GM12873 (cell line): ENCODE measurements around the gene PHTF1.

ENCODE experiments used
- CTCF ChIP-seq: IDR thresholded peaks from 2 replicates; pipeline ENCODE4 v1.5.1; 2012; ENCODE audit warnings: low read depth, mild to moderate bottlenecking, moderate library complexity, low read length, control low read depth; ENCODE audit not compliant: insufficient read depth; ENCODE audit errors: missing control alignments

PHTF1 gene

DNA sequence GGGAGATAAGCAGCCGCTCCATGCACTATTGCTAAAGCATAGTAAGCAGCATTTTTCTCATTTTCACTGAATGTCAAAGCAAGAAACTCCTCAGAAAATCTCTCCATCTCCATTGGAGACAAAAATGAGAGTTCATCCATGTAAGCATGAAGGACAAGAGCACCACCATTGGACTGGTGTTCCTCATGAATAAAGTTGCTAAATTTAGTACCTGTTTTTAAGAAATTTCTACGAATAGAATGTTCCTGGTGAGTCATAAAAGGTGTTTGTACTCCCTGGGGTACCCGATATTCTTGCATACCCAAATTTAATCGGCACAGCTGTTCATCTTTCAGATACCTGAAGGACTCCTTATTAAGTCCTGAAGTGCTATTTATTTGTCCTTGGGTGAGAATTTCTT lies 38.2 kb upstream of the PHTF1 start:
- TF ChIP-seq CTCF = no peak

- no peak for TF ChIP-seq CTCF
These were observed 34.9 kb upstream of the PHTF1 start for GRCh38 chr1:113793878-113794834.

DNA sequence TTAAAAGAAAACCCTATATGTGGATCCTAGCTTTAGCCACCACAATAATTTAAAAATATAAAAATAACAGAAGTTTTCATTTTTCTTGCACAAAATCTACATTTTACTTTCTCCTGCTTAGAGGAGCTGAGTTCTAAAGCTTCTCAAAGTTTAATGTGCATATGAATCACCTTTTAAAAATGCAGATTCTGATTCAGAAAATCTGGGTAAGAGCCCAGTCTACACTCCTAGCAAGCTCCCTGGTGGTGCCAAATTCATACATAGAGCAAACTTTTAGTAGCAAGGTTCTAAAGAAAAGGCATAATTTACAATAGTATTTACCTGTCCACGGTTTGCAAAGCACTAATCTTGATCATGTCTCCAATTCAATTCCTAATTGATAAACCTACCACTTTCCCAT lies 33.7 kb upstream of the PHTF1 start:
- TF ChIP-seq CTCF = no peak

DNA sequence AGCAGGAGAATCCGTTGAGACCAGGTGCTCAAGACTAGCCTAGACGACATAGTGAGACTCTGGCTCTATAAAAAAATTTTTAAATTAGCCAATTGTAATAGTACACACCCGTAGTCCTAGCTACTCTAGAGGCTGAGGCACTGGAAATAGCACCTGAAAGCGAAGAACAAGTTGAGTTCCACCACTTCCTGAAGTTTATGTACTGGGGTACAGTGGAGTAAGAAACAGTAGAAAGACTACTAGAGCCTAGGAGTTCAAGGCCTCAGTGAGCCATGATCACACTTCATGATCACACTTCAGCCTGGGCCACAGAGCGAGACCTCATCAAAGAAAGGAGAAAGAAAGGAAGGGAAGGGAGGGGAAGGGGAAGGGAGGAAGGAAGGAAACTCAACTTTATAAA lies 33.2 kb upstream of the PHTF1 start:
- TF ChIP-seq CTCF = no peak

- TF ChIP-seq CTCF = no peak
These were observed 29.5 kb upstream of the PHTF1 start for GRCh38 chr1:113788802-113789201.

DNA sequence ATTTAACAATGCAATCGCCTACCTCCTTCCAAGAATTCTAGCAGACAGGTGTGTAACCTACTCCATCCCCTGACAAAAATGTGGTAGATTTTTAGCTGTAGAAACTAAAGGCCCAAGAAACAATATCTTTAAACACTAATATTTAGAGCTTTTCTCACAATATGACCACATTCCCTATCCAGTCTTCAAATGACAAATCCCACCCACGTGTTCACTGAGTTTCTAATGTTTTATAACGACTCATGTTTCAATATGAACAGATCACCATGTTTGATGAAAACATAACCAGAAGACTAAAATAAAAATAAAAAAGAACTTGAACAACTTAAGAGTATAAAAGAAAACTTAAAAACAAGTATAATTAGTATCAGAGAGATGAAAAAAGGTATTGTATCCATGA lies 28.4 kb upstream of the PHTF1 start:
- no peak for TF ChIP-seq CTCF

DNA sequence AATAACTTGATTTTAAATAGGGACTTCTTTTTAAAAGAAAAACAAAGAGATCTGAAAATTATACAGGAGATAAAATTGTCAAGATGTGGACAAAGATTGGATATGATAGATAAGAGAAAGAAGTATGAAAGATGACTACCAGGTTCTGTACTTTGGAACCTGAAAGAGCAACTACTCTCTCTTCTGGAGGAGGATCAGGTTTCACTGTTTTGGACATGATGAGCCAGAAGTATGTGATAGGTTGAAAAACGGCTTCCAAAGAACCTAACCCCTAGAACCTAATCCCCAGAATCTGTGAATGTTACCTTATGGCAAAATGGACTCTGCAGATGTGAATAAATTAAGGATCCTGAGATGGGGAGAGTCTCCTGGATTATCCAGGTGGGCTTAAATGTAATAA lies 26.8 kb upstream of the PHTF1 start:
- TF ChIP-seq CTCF = no peak
